GM12892 (cell line): Measurements from ENCODE around the gene SELENOW.

ENCODE experiments used
- POLR2A ChIP-seq: IDR thresholded peaks from 2 replicates; pipeline ENCODE4 v1.6.1; 2011; ENCODE audit warnings: low read depth, low read length, control low read depth
- POLR2AphosphoS5 ChIP-seq: IDR thresholded peaks from 2 replicates; pipeline ENCODE4 v1.6.1; 2011; ENCODE audit warnings: low read depth, low read length, control low read depth

GRCh38 chr19:47805313-47805712 lies 26.8 kb downstream of the SELENOW start:
- TF ChIP-seq POLR2AphosphoS5 (no peak), POLR2A (no peak)
